LNCaP clone FGC (cell line): Measurements from ENCODE around the gene ZMYND19.
"Not testable (repeated sequence)": the region's sequence is repeated elsewhere in the genome, so short reads cannot be mapped to it uniquely, and the experiment has no call there.

ENCODE experiments used
- DNase-seq: peaks from one replicate; pipeline ENCODE4 v3.0.0-alpha.2; 2011; ENCODE audit warnings: low read depth
- H3K4me3 ChIP-seq: 2 replicates; pipeline ENCODE4 v1.5.1; 2011; ENCODE audit warnings: mild to moderate bottlenecking, low read depth, low read length, control low read depth
- CTCF ChIP-seq: IDR thresholded peaks from 2 replicates; pipeline ENCODE4 v1.5.1; 2012; ENCODE audit warnings: mild to moderate bottlenecking; ENCODE audit not compliant: control insufficient read depth, insufficient read depth; ENCODE audit errors: extremely low read depth

Gene ZMYND19

GRCh38 chr9:137556069-137556838, 34.1 kb downstream of the ZMYND19 start:
- no peak for TF ChIP-seq CTCF
- DNase-seq: peak; percentile 87
- peak overlapping the region; percentile 26; the same call in 1 of the 2 replicates for H3K4me3 ChIP-seq

- no peak for TF ChIP-seq CTCF
- no peak for DNase-seq
- H3K4me3 ChIP-seq: no peak overlapping the region
These were observed 35.1 kb downstream of the ZMYND19 start for GRCh38 chr9:137555179-137555578.

GRCh38 chr9:137554349-137554748, 36.0 kb downstream of the ZMYND19 start:
- H3K4me3 ChIP-seq: no peak overlapping the region
- no peak for TF ChIP-seq CTCF
- DNase-seq: no peak

GRCh38 chr9:137553654-137554053, 36.7 kb downstream of the ZMYND19 start:
- DNase-seq, H3K4me3 ChIP-seq: not testable (repeated sequence)

GRCh38 chr9:137552022-137552768, 38.1 kb downstream of the ZMYND19 start:
- TF ChIP-seq CTCF: no peak
- no peak for DNase-seq
- H3K4me3 ChIP-seq: peak overlapping the region; percentile 93

GRCh38 chr9:137551264-137552021, 38.9 kb downstream of the ZMYND19 start, which contains the start of gene MRPL41:
MRPL41 (plus strand) TSS chr9:137551879; CDS start chr9:137552082, 203 bp downstream.
- peak; percentile 56 for TF ChIP-seq CTCF
- no peak for DNase-seq
- peak within 1 kb of the TSS; percentile 93 for H3K4me3 ChIP-seq

GRCh38 chr9:137550958-137551263, 39.4 kb downstream of the ZMYND19 start:
- DNase-seq: not testable (repeated sequence)
- H3K4me3 ChIP-seq: peak overlapping the region; percentile 66
